HG02798 (cell line): ENCODE measurements around the gene BMP6.

Experiments
- ATAC-seq: cut with Tn5 transposase; IDR thresholded peaks from one replicate; pipeline ENCODE4 v1.9.1; 2021; ENCODE audit warnings: mild to moderate bottlenecking; ENCODE audit not compliant: unreplicated experiment, poor library complexity

Gene BMP6

DNA sequence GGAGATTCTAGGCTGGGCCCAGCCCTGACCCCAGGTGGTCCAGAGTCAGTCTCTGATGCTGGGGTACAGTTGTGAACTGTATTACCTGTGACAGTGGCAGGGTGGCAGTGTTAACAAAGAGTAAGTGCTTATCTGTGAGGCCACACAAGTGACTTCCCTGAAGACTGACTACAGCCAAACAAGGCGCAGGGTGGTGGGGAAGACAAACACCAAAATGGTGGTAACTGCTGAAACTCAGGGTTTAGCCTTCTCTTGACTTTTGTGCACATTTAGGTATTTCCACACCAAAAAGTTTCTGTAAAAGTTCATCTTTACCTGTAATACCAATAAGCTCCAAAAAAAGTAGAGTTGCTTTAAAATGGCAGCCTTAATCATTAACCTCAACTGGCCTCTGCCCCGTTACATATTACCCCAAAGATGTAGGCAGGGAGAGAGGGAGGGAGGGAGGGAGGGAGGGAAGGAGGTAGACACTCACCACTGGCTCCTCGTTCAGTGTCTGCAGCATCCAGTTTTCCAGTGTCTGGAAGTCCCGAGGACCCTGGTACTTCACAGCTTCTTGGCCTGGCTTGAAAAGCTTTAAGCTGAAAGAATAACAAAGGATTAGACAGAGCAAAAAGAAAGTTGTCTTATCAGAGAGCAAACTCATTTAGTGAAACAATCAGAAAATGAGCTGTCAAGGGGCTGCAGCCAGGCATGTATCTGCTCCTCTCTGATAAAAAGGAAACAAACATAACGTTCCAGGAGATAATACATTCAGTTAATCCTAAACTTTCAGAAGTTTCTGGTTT is 173.4 kb downstream of the BMP6 start:
- ATAC-seq: no peak

DNA sequence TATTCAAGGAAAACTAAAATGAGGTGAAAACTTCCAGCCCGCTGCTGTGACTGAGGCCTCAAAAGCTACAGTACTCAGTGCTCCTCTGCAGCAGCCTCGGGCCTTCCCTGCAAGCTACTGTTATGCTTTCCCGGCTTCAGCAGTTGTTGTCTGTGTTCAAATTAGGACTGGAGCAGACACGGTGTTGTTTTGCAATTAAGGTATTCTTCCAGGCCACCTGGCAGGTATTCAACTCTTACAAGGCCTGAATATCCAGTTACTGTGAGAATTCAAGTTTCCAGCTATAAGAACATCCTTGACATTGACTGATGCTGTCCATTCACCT is 174.0 kb downstream of the BMP6 start:
- ATAC-seq: no peak

DNA sequence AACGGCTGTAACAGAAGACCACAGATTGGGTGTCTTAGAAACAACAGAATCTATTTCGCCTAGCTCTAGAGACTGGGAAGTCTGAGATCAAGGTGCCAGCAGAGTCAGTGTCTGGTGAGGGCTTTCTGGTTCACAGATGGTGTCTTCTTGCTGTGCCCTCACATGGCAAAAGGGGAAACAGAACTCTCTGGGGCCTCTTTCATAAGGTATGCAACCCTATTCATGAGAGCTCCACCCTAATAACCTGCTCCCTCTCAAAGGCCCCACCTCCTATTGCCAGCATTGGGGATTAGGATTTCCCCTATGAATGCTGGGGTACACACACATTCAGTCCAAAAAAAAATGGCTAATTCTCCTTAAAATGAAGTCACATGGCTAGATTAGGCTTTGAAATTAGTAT is 174.7 kb downstream of the BMP6 start:
- ATAC-seq: peak; percentile 50

DNA sequence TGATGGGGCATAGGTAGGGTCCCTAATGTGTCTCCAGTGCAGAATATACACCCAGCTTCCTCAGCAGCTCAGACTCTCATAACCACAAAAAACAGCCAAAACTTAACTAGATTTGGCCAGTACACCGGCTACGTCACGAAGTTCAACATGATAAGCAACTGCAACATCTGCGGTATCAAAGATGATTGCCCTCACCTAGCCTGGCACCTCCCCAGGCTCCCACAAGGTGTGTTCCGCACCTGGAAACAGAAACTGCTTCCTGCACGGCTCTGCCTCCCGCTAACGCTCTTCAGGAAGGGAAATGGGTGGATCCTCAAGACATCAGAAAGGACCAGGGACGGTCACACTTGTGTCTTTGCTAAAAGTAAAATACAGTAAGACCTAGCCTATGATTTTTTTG is 175.2 kb downstream of the BMP6 start:
- no peak for ATAC-seq

DNA sequence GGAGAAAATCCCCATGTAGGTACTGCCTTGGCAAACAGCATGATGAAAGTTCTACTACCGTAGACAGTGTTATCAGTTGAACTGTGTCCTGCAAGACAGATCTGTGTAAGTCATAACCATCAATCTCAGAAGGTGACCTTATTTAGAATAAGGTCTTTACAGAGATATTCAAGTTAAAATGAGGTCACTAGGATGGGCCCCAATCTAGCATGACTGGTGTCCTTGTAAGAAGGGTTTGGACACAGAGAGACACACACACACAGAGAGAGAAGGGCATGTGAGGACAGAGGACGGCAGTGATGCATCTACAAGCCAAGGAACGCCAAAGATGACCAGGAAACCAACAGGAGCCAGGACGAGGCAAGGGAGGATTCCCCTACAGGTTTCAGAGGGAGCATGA is 175.9 kb downstream of the BMP6 start:
- no peak for ATAC-seq

DNA sequence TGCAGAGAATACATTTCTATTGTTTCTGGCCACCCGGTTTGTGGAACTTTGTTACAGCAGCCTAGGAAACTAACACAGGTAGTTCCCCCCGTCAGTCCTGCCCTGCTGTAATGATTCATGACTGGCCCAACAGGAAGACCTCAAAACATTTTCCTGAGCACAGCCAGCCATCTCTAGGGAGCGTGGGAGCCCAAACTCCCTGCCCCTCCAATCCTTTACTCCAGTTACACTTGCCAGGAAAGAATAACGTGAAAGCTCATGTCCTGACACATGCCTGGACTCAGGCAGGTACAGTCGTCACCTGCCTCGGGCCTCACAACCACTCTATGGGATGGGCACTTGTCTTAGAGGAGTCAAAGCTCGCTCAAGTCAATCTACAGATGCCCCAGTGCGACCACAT is 176.3 kb downstream of the BMP6 start:
- no peak for ATAC-seq

DNA sequence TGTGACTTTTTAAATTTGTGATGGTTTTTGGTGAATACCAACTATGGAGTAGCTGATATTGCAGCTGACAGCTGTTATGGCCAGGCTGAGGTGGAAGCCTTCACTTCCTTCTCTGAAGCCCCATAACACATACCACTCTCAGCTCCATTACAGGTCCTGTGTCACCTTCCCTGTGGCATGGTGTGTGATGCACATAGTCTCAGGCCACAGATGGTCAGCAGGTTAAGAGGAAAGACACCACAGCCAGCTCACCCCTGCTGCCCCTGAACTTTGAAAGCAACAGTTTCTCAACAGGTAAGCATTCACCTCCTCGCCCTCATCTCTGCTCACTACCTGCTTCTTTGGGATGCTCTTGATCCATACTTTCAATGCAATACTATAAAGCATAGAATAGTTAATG is 177.0 kb downstream of the BMP6 start:
- ATAC-seq: no peak

DNA sequence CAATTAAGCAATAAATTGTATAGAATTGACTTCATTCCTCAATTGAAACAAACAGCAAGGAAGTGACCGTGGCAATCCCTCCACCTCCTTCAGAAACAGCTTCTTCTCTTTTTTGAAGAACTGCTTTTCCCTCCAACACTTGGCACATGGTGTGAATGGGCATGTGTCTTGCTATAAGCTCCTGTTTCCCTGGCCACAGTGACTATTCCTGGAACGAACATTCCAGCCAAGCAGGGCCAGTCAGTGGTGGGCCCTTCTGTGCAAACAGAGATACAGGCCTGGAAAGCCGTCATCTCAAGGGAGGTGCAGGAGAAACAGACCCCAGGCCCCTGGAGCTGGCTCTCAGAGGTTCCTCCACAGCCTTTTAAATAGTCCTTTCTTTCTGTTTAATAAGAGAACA is 177.8 kb downstream of the BMP6 start:
- ATAC-seq: no peak

DNA sequence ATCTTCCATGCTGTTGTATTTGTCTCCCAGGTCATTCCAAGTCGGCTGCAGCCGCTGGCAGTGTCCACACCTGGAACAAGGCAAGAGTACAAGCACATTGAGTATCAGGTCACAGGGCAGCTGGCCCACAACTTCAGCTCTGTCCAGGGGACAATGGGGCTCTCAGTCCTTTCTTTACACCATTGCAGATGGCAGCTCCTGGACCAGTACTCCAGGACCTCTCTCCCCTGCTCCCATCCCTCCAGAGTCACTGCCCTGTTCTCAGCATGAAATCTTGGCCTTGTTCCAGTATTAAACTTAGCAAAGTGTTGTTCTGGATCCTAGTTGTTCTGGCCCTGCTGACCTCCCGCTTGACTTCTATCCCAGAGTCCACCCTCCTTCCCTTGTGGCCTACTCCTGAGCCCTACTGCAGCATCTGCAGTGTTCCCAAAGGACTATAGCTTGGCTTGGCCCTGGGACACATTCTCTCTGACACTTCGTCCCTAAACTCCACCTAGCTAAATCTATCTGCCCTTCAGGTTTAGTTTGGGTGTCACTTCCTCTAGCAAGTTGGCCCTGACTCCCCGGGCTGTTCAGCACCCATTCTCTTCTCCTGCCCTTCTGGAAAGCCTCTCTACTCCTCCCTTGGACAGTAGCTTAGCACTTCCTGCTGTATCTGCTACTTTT is 178.9 kb downstream of the BMP6 start:
- no peak for ATAC-seq

DNA sequence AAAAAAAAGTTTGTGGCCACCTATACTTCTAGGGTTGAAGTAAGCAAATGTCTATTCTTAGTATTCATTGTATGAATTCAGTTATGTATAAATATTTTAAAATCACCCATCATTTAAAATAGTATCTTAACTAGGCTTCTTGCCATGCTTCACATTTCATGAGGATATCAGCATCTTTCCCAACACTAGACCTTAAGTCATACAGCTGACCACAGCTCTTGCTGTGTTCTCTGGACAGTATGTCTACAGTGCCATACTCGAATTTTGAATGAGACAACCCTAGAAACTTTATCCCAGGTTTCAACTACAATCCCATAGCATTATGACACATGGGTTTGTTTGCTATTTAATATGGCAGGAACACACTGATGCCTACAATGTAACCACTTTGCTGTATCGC is 179.5 kb downstream of the BMP6 start:
- ATAC-seq: no peak

DNA sequence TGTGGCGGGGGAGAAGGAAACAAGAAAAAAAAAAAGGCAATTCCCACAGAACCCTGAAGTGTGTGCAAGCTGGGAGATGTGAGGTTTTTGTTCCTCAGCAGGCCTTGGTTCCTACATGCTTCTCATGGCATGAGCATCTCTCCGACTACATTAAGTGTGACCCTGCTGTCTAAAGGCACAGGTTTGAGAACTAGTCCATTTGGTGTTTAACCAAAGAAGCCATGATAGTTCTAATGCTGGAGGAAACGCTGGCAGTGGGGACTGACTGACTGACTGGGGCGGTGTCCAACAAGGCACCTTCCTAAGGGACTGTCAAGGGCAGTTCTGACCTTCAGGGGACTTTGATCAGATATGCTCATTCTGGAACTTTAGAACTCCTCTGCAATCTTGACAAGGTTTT is 180.8 kb downstream of the BMP6 start:
- ATAC-seq: no peak

DNA sequence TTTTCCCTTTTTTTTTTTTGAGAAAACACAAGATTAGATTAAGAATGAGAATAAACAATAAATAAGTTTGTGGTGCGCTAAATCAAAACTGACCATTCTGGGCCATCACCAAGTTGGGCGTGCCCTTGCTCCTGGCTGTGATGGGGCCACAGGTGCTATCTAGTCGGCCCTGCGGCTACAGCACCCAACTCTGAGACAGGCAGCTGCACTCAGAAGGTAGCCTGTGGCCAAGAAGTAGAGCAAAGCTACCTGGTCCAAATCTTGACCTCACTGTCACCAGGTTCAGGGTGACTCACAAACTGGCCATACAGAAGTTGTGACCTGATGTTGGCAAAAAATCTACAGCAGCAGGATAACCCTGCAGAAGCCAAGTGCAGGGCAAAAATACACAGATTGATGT is 181.3 kb downstream of the BMP6 start:
- ATAC-seq: no peak

DNA sequence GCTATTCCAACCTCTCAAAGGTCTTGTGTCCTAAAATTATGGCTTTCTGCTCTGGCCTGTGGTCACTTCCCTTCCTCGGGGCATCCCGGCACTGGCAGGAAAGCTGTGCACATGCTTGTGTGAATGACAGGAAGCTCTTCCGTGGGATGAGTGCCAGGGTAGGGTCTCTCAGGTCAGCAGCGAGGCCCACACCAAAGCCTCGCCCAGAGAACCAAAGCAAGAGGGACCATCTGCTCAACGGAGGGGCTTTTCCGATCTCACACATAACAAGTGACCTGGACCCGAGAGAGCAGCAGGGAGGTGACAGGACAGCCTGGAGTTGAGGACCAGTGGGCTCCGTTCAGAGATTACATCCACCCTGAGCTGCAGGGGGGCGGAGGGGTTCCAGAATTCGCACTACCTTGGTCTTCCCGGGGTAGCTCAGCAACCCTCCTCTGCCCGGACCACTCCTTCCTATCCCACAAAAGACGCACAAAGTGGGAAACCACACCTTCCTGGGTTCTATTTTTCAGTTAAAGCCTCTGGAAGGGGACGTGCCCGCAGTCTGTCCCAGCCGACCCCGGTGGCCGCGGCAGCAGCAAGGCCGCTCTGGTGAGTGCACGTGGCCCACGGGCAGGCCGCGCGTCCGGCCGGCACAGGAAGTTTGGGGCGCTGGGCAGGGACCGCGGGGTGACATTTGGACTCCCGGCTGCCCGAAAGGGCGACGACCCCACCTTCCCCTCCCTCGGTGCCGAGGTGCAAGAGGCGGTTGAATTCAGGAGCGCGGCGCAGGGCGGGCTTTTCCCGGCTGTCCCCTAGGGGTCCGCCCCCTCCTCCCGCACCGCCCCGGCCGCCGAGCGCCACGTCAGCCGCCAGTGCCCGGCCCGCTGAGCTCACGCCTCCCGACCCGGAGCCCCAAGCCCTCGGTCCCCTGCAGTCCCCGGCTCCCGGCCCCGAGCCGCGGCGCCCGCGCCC is 183.7 kb downstream of the BMP6 start:
- peak; percentile 34 for ATAC-seq

DNA sequence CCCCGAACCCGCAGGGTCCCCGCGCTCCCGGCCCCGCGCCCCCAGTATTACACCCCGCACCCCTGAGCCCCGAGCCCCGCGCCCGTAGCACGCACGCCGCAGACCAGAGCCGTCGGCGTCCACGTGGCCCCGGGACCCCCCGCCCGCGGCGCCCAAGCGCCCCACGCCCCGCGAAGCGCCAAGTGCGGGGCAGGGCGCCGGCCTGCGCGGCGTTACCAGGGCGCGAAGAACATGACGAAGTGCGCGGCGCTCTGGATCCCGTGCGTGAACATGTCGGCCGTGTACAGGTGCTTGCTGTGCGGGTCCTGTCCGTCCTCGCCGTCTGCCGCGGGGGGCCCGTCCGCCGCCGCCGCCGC is 184.4 kb downstream of the BMP6 start:
- peak; percentile 29 for ATAC-seq

DNA sequence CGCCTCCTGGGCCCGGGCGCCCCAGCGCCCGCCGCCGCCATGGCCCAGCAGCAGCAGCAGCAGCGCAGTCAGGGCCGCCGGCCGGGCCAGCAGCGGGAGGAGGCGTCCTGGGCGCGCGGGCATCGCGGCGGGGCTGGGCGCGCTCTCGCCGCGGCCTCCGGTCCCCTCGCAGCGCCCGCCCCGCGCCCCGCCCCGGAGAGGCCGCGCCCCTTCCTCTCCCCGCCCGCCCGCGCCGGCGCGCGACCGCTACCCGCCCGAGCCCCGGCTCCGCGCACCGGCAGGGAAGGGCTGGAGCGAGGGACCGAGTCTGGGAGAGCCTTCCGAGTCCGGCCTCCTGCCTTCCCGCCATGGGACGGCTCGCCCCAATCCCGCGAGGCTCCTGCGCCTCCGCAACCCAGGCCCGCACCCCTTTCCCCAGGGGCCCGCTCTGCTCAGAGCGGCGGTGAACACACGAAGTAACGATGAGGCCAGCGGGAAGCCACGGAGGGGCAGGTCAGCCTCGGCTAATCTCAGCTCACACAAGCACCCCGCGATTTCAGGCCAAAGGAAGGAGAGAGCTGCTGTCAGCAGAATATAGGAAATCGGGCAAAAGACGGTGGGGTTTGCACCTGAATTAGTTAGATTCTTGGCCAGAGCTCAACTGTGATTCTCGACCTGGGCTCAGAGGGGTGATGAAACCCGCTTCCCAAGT is 184.9 kb downstream of the BMP6 start, which contains the start of gene TXNDC5:
Gene TXNDC5 (minus strand): TSS at position 135 of the 691 bp plus-strand sequence. CDS start 12 bp downstream, at position 123.
- peak; percentile 77 for ATAC-seq

DNA sequence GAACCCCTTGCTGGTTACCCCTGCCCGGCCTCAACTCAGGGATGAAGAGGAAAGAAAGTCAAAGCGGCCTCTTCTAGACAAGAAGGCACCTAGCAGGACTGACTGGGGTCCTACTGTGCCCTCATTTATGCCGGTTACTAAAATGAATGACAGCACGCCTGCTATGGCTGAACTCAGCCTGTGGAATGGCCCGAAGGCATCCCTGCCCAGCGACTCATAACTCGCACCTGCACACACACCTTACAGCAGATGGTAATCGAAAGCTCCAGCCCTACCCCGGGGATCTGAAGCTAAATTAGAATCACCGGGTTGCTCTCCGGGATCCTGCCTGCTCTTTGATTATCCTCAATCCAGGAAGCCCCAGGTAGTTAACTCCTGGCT is 185.4 kb downstream of the BMP6 start:
- no peak for ATAC-seq

DNA sequence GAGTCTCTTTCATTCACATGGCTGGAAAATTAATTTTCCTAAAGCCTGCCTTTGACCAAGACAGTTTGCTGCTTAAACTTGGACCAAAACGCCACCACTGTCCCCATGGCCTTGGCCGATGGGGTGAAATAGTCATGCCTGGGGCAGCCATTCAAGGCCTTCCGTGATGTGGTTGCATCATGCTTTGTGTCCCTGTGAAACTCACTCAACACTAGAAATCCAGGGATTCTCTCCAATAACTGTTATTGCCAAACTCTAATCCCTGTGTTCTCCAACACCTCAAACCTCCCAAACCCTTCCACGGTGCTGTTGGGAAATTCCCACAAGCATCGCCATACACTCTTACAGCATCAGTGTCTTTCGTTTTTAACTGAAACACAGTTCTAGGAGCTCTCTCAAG is 186.1 kb downstream of the BMP6 start:
- no peak for ATAC-seq

DNA sequence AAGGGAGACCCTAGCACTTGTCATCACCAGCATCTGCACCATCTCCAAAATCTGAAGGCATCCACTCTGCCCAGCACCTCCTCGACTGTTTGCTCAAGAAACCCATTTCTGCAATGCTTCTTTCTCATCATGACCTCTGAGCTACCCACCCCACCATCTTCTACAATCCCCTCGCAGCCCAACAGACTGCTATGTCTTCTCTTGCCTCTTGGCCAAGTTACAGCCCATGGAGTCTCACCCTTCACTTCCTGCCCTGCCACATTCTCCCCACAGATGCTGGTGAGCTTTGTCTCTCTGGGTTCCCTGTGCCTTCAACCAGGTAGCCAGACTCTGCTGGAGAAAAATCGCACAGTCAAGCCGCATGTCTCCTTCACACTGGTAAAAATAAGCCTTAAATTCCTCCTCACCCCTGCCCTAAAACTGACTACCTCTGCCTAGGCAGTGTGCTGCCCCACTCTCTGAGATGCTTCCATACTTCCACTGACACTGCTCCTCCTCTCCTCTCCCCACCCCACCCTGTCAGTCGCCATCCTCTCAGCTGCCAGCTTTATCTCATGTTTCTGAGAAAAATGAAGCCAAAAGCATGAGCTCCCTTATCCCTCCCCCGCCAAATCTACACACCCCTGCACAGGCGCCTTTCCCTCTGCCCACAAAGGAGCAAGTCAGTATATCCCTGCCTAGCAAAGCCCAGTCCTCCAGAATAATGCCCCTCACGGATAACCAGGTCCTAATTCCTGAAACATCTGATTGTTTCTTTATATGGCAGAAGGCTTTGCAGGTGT is 187.0 kb downstream of the BMP6 start:
- no peak for ATAC-seq

DNA sequence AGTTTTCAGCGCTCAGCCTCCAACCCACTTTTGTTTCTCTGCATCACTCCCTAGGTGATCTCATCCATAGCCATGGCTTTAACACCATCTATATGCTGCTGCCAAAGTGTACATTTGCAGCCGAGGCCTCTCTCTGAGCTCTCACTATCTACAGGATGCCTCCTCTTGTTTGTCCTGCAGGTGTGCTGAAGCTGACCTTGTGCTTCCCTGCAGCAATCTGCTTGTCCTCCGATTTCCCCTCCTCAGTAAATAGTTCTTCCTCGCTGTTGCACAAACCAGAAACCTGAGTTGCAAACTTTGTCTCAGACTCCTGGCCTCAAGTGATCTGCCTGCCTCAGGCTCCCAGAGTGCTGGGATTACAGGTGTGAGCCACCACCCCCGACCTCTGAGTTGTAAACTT is 188.4 kb downstream of the BMP6 start:
- no peak for ATAC-seq
